Measurements from ENCODE around the gene DKC1. TPM values are rescaled to one million over a fixed set of nuclear protein-coding genes. Genes with fewer than 3 reads are reported as not detected.
"Not testable (repeated sequence)": the region's sequence is repeated elsewhere in the genome, so short reads cannot be mapped to it uniquely, and the experiment has no call there.

Gene DKC1
- total and polyA plus RNA-seq, 2 donors (not counting 3 experiments of a cell fraction or from before 2014, with no cell fraction given) = 28.6 to 69.1 TPM

DNA sequence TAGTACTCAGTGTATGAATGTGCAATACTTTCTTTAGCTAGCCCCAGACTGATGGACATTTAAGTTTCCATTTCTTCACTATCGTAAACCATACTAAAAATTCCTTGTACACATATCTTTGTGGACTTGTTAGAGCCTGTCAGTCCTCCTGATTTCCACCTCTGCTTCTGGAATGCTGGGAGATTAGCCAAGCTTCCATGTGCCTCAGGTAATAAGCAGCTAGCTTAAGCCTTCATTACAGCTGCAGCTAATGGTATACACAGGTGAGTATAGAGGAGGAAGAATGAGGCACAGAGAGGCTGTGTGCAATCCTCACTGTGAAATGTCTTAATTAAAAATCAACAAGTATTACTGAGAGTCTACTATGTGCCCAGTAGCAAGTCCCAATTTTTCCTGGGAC is 62.0 kb downstream of the DKC1 start:
- Histone ChIP-seq H3K4me3 (replicated peaks in 1 of 3; ENCODE audit: insufficient read depth in 1 of 3, low read depth in 1 of 3, low read length in 3 of 3) (no peak overlapping the region), H3K4me1 (ENCODE audit: control insufficient read depth, extremely low read depth, insufficient read depth, low read length) (no peaks in the 10 kb centered on the region), H2AFZ (ENCODE audit: low read depth, low read length) (no peak overlapping the region), H4K20me1 (replicated peaks; ENCODE audit: control insufficient read depth, extremely low read depth, insufficient read depth, low read length) (no peaks in the 10 kb centered on the region), H3K36me3 (ENCODE audit: control insufficient read depth in 2 of 2, extremely low read depth in 1 of 2, insufficient read depth in 2 of 2, low read length in 2 of 2) (no peaks in the 10 kb centered on the region), H3K9ac (replicated peaks; ENCODE audit: extremely low read depth, insufficient read depth, low read length) (no peak overlapping the region), H3K27me3 (ENCODE audit: control insufficient read depth in 2 of 2, insufficient read depth in 2 of 2, low read length in 2 of 2) (no peaks in the 10 kb centered on the region), H3K4me2 (ENCODE audit: insufficient read depth, low read length) (no peak overlapping the region), H3K9me1 (replicated peaks; ENCODE audit: control insufficient read depth, extremely low read depth, insufficient read depth, low read length) (no peaks in the 10 kb centered on the region), H3K79me2 (ENCODE audit: control insufficient read depth, insufficient read depth, low read length) (no peaks in the 10 kb centered on the region), H3K27ac (ENCODE audit: insufficient read depth, low read depth, low read length) (no peak overlapping the region), H3K9me3 (replicated peaks; ENCODE audit: control insufficient read depth, insufficient read depth, low read length) (no peaks in the 10 kb centered on the region)
- dilution Hi-C loops (cut with MboI; ENCODE audit: extremely low pct_ligation_motif_present, low sequenced_read_pairs) (no loop called here), intact Hi-C loops (cut with micrococcal nuclease) (no loop called here)
- ChIA-PET POLR2A (no interaction called here), CTCF (no interaction called here)
- no peak for TF ChIP-seq POLR2A (IDR thresholded peaks at IDR 0.05; ENCODE audit: low read depth, low read length)
- no peak for TF ChIP-seq FOS (IDR thresholded peaks at IDR 0.05; ENCODE audit: borderline replicate concordance, insufficient read depth, low read length)
- no peak for TF ChIP-seq GATA2 (IDR thresholded peaks at IDR 0.05; ENCODE audit: insufficient read depth, insufficient read length, low read depth, low read length)
- no peak for TF ChIP-seq MYC (IDR thresholded peaks at IDR 0.05; ENCODE audit: low read depth, low read length)
- TF ChIP-seq JUN (IDR thresholded peaks at IDR 0.05; ENCODE audit: borderline replicate concordance, insufficient read depth, insufficient read length, low read depth) = no peak
- TF ChIP-seq, protein P1, sequence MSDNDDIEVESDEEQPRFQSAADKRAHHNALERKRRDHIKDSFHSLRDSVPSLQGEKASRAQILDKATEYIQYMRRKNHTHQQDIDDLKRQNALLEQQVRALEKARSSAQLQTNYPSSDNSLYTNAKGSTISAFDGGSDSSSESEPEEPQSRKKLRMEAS (IDR thresholded peaks at IDR 0.05; ENCODE audit: insufficient read depth, insufficient read length) = no peak
- TF ChIP-seq, protein P2, sequence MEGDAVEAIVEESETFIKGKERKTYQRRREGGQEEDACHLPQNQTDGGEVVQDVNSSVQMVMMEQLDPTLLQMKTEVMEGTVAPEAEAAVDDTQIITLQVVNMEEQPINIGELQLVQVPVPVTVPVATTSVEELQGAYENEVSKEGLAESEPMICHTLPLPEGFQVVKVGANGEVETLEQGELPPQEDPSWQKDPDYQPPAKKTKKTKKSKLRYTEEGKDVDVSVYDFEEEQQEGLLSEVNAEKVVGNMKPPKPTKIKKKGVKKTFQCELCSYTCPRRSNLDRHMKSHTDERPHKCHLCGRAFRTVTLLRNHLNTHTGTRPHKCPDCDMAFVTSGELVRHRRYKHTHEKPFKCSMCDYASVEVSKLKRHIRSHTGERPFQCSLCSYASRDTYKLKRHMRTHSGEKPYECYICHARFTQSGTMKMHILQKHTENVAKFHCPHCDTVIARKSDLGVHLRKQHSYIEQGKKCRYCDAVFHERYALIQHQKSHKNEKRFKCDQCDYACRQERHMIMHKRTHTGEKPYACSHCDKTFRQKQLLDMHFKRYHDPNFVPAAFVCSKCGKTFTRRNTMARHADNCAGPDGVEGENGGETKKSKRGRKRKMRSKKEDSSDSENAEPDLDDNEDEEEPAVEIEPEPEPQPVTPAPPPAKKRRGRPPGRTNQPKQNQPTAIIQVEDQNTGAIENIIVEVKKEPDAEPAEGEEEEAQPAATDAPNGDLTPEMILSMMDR (IDR thresholded peaks at IDR 0.05; ENCODE audit: extremely low read depth in 1 of 2, insufficient read depth in 1 of 2, low read depth in 1 of 2, low read length in 2 of 2) = no peak
- no peak for TF ChIP-seq POLR2AphosphoS5 (IDR thresholded peaks at IDR 0.05; ENCODE audit: insufficient read depth, low read depth, low read length)
- TF ChIP-seq EZH2 (IDR thresholded peaks at IDR 0.05; ENCODE audit: borderline replicate concordance, low read depth, low read length, severe bottlenecking) = no peak
- FAIRE-seq (no peak), DNase-seq (ENCODE audit: low read depth, low spot score) (no peak)
- BruUV-seq (replicated peaks) = no TSS peak

DNA sequence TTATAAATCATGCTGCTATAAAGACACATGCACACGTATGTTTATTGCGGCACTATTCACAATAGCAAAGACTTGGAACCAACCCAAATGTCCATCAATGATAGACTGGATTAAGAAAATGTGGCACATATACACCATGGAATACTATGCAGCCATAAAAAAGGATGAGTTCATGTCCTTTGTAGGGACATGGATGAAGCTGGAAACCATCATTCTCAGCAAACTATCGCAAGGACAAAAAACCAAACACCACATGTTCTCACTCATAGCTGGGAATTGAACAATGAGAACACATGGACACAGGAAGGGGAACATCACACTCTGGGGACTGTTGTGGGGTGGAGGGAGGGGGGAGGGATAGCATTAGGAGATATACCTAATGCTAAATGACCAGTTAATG is 62.9 kb downstream of the DKC1 start:
- CTCF ChIA-PET; H3K27ac ChIP-seq (ENCODE audit: insufficient read depth, low read depth, low read length); H3K4me2 ChIP-seq (ENCODE audit: insufficient read depth, low read length); H3K36me3 ChIP-seq (ENCODE audit: control insufficient read depth in 2 of 2, extremely low read depth in 1 of 2, insufficient read depth in 2 of 2, low read length in 2 of 2); DNase-seq (ENCODE audit: low read depth, low spot score); H3K9me1 ChIP-seq (replicated peaks; ENCODE audit: control insufficient read depth, extremely low read depth, insufficient read depth, low read length); dilution Hi-C loops (cut with MboI; ENCODE audit: extremely low pct_ligation_motif_present, low sequenced_read_pairs); POLR2A ChIA-PET; H3K4me3 ChIP-seq (replicated peaks in 1 of 3; ENCODE audit: insufficient read depth in 1 of 3, low read depth in 1 of 3, low read length in 3 of 3); H3K27me3 ChIP-seq (ENCODE audit: control insufficient read depth in 2 of 2, insufficient read depth in 2 of 2, low read length in 2 of 2); H3K4me1 ChIP-seq (ENCODE audit: control insufficient read depth, extremely low read depth, insufficient read depth, low read length); intact Hi-C loops (cut with micrococcal nuclease); H3K79me2 ChIP-seq (ENCODE audit: control insufficient read depth, insufficient read depth, low read length); H4K20me1 ChIP-seq (replicated peaks; ENCODE audit: control insufficient read depth, extremely low read depth, insufficient read depth, low read length); FAIRE-seq; BruUV-seq (replicated peaks); H2AFZ ChIP-seq (ENCODE audit: low read depth, low read length); H3K9me3 ChIP-seq (replicated peaks; ENCODE audit: control insufficient read depth, insufficient read depth, low read length); H3K9ac ChIP-seq (replicated peaks; ENCODE audit: extremely low read depth, insufficient read depth, low read length): not testable (repeated sequence)

Data from endothelial cell of umbilical vein (primary cell).